ENCODE results near the gene CHEK1.

Gene CHEK1

GRCh38 chr11:125592305-125593113 is 32.5 kb upstream of the CHEK1 start, which contains the start of gene STT3A:
Gene STT3A (plus strand): TSS chr11:125592852. CDS start chr11:125595916, 3,064 bp downstream.
- DNase-seq (ENCODE audit: insufficient read length, low spot score) (peak; percentile 84), FAIRE-seq (peak; percentile 99)

GRCh38 chr11:125593114-125593820 is 31.7 kb upstream of the CHEK1 start:
- FAIRE-seq, result peak; percentile 13
- DNase-seq (ENCODE audit: insufficient read length, low spot score), result no peak
- TF ChIP-seq POLR2AphosphoS5 (IDR thresholded peaks at IDR 0.05; ENCODE audit: low read depth, low read length) (no peak), SPI1 (IDR thresholded peaks at IDR 0.05; ENCODE audit: low read depth, low read length) (no peak), PAX5 (IDR thresholded peaks at IDR 0.05; ENCODE audit: insufficient read depth, low read length, severe bottlenecking) (no peak), TAF1 (IDR thresholded peaks at IDR 0.05; ENCODE audit: low read depth, low read length) (no peak), POU2F2 (IDR thresholded peaks at IDR 0.05; ENCODE audit: low read depth, low read length) (no peak), POLR2A (IDR thresholded peaks at IDR 0.05; ENCODE audit: low read depth, low read length) (no peak)

More at GRCh38 chr11:125592305-125593113, 32.5 kb upstream of the CHEK1 start, which contains the start of gene STT3A:
- TF ChIP-seq POLR2AphosphoS5 (IDR thresholded peaks at IDR 0.05; ENCODE audit: low read depth, low read length), result peak; percentile 74
- TF ChIP-seq POLR2A (IDR thresholded peaks at IDR 0.05; ENCODE audit: low read depth, low read length), result peak; percentile 44
- TF ChIP-seq PAX5 (IDR thresholded peaks at IDR 0.05; ENCODE audit: insufficient read depth, low read length, severe bottlenecking), result peak; percentile 2
- peak; percentile 66; the same call in 1 of the 2 replicates for TF ChIP-seq TAF1 (IDR thresholded peaks at IDR 0.05; ENCODE audit: low read depth, low read length)
- TF ChIP-seq SPI1 (IDR thresholded peaks at IDR 0.05; ENCODE audit: low read depth, low read length), result no peak
- 0 out of 2 replicates have a peak, but pooled peaks have one; percentile 5 for TF ChIP-seq POU2F2 (IDR thresholded peaks at IDR 0.05; ENCODE audit: low read depth, low read length)

GRCh38 chr11:125594958-125595357 is 30.0 kb upstream of the CHEK1 start:
- TF ChIP-seq POU2F2 (IDR thresholded peaks at IDR 0.05; ENCODE audit: low read depth, low read length) (no peak), SPI1 (IDR thresholded peaks at IDR 0.05; ENCODE audit: low read depth, low read length) (peak; percentile 62), POLR2AphosphoS5 (IDR thresholded peaks at IDR 0.05; ENCODE audit: low read depth, low read length) (no peak)
- FAIRE-seq (no peak), DNase-seq (ENCODE audit: insufficient read length, low spot score) (no peak)

- no peak for FAIRE-seq
- no peak for DNase-seq (ENCODE audit: insufficient read length, low spot score)
- TF ChIP-seq POLR2A (IDR thresholded peaks at IDR 0.05; ENCODE audit: low read depth, low read length) (no peak), POLR2AphosphoS5 (IDR thresholded peaks at IDR 0.05; ENCODE audit: low read depth, low read length) (no peak), POU2F2 (IDR thresholded peaks at IDR 0.05; ENCODE audit: low read depth, low read length) (no peak), TAF1 (IDR thresholded peaks at IDR 0.05; ENCODE audit: low read depth, low read length) (no peak)
Measured at GRCh38 chr11:125600663-125601062, 24.3 kb upstream of the CHEK1 start.

- FAIRE-seq, result no peak
- DNase-seq (ENCODE audit: insufficient read length, low spot score), result no peak
- TF ChIP-seq PAX5 (IDR thresholded peaks at IDR 0.05; ENCODE audit: insufficient read depth, low read length, severe bottlenecking) (no peak), POLR2AphosphoS5 (IDR thresholded peaks at IDR 0.05; ENCODE audit: low read depth, low read length) (no peak), SPI1 (IDR thresholded peaks at IDR 0.05; ENCODE audit: low read depth, low read length) (no peak), POLR2A (IDR thresholded peaks at IDR 0.05; ENCODE audit: low read depth, low read length) (no peak), POU2F2 (IDR thresholded peaks at IDR 0.05; ENCODE audit: low read depth, low read length) (no peak), TAF1 (IDR thresholded peaks at IDR 0.05; ENCODE audit: low read depth, low read length) (no peak)
Measured at GRCh38 chr11:125603207-125603606, 21.8 kb upstream of the CHEK1 start.

- FAIRE-seq, result no peak
- TF ChIP-seq PAX5 (IDR thresholded peaks at IDR 0.05; ENCODE audit: insufficient read depth, low read length, severe bottlenecking) (no peak), POLR2A (IDR thresholded peaks at IDR 0.05; ENCODE audit: low read depth, low read length) (no peak), TAF1 (IDR thresholded peaks at IDR 0.05; ENCODE audit: low read depth, low read length) (no peak)
Measured at GRCh38 chr11:125605417-125605816, 19.5 kb upstream of the CHEK1 start.

GRCh38 chr11:125609545-125609944 is 15.4 kb upstream of the CHEK1 start:
- FAIRE-seq, result no peak
- no peak for DNase-seq (ENCODE audit: insufficient read length, low spot score)
- TF ChIP-seq SPI1 (IDR thresholded peaks at IDR 0.05; ENCODE audit: low read depth, low read length) (no peak), PAX5 (IDR thresholded peaks at IDR 0.05; ENCODE audit: insufficient read depth, low read length, severe bottlenecking) (no peak), POLR2AphosphoS5 (IDR thresholded peaks at IDR 0.05; ENCODE audit: low read depth, low read length) (no peak), POU2F2 (IDR thresholded peaks at IDR 0.05; ENCODE audit: low read depth, low read length) (no peak), POLR2A (IDR thresholded peaks at IDR 0.05; ENCODE audit: low read depth, low read length) (no peak), TAF1 (IDR thresholded peaks at IDR 0.05; ENCODE audit: low read depth, low read length) (no peak)

More at GRCh38 chr11:125605417-125605816, 19.5 kb upstream of the CHEK1 start:
- no peak for DNase-seq (ENCODE audit: insufficient read length, low spot score)

- TF ChIP-seq TAF1 (IDR thresholded peaks at IDR 0.05; ENCODE audit: low read depth, low read length) (no peak), POU2F2 (IDR thresholded peaks at IDR 0.05; ENCODE audit: low read depth, low read length) (no peak)
- no peak for FAIRE-seq
- DNase-seq (ENCODE audit: insufficient read length, low spot score), result no peak
Measured at GRCh38 chr11:125618383-125618782, 6.6 kb upstream of the CHEK1 start.

- DNase-seq (ENCODE audit: insufficient read length, low spot score) (no peak), FAIRE-seq (no peak)
- TF ChIP-seq POLR2AphosphoS5 (IDR thresholded peaks at IDR 0.05; ENCODE audit: low read depth, low read length) (no peak), POLR2A (IDR thresholded peaks at IDR 0.05; ENCODE audit: low read depth, low read length) (no peak), TAF1 (IDR thresholded peaks at IDR 0.05; ENCODE audit: low read depth, low read length) (no peak), SPI1 (IDR thresholded peaks at IDR 0.05; ENCODE audit: low read depth, low read length) (no peak), PAX5 (IDR thresholded peaks at IDR 0.05; ENCODE audit: insufficient read depth, low read length, severe bottlenecking) (no peak), POU2F2 (IDR thresholded peaks at IDR 0.05; ENCODE audit: low read depth, low read length) (no peak)
Measured at GRCh38 chr11:125621995-125622394, 3.0 kb upstream of the CHEK1 start.
